Activated T-helper 17 cell treated with anti-CD3 and anti-CD28 coated beads, Interleukin-2, amount 50 U/mL, for 72 hours (primary cell): ENCODE data around the gene CACFD1. TPM values are rescaled to one million over a fixed set of nuclear protein-coding genes. Genes with fewer than 3 reads are reported as not detected.

Source experiments
- ATAC-seq: fragments of 150-1000 bp; cut with Tn5 transposase; replicated peaks from 2 replicates; pipeline ENCODE4 v1.10.0; 2021; ENCODE audit warnings: mild to moderate bottlenecking, moderate library complexity
- H3K27ac Mint-ChIP-seq: one replicate; pipeline ENCODE4 v1.8.0; 2022; ENCODE audit warnings: mixed read lengths
- H3K27me3 Mint-ChIP-seq: one replicate; pipeline ENCODE4 v1.8.0; 2022; ENCODE audit warnings: mixed read lengths
- H3K36me3 Mint-ChIP-seq: one replicate; pipeline ENCODE4 v1.8.0; 2022; ENCODE audit warnings: low read depth, mild to moderate bottlenecking, mixed read lengths
- H3K4me1 Mint-ChIP-seq: one replicate; pipeline ENCODE4 v1.8.0; 2022; ENCODE audit warnings: mixed read lengths
- H3K4me3 Mint-ChIP-seq: one replicate; pipeline ENCODE4 v1.8.0; 2022; ENCODE audit warnings: mild to moderate bottlenecking, mixed read lengths
- H3K9me3 Mint-ChIP-seq: one replicate; pipeline ENCODE4 v1.8.0; 2022; ENCODE audit warnings: mixed read lengths
- total RNA-seq, 2 donors: library from RNA; stranded (reverse); gene quantifications; one replicate each; pipeline ENCODE4 v1.2.3, GENCODE V29; 2022

Gene CACFD1
- total RNA-seq, 2 donors from 2014 or later: 0.41 to 3.0 TPM

DNA sequence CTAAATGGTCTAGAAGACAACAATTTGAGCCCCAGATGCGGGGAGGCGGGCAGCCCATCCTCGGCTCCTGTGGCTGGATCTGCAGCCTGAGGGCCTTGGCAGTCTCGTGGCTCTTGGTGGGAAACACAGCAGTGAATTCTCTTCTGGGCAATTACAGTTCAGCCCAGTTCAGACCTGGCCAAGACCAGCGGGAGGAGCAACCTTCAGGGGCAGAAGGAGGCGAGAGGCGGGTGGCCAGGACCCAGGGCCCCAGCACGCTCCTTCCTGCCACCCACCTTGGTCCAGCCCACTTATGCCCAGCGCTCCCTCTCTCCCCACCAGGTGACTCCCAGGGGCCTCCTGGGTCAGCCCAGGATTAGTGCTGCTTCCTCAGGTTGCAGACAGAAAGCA lies 57.2 kb downstream of the CACFD1 start:
- no peaks in the 10 kb centered on the region for H3K9me3 Mint-ChIP-seq
- no peak overlapping the region for H3K27ac Mint-ChIP-seq
- ATAC-seq: no peak
- no peaks in the 10 kb centered on the region for H3K27me3 Mint-ChIP-seq
- H3K4me1 Mint-ChIP-seq: no peaks in the 10 kb centered on the region
- no peaks in the 10 kb centered on the region for H3K36me3 Mint-ChIP-seq
- H3K4me3 Mint-ChIP-seq: no peak overlapping the region

DNA sequence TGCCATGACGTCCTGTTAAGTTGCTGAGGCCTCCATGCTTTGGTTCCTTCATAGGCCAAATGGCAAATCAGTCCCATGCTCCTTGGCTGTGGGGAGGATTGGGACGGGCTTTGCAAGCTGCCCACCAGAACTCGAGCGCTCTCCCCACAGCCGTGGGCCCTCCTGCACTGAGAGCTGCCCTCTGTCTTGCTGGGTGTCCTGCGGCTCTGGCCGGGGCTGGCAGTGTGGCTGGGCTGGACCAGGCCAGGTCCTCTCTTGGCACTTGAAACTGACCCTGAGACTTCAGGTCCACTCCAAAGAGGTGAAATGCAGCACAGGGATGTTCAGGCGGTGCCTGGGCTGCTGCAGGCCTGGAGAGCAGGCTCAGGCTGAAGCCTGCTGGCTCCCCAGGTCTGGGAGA lies 57.9 kb downstream of the CACFD1 start:
- Mint-ChIP-seq H3K27me3 (no peaks in the 10 kb centered on the region), H3K36me3 (no peaks in the 10 kb centered on the region), H3K4me1 (no peaks in the 10 kb centered on the region), H3K9me3 (no peaks in the 10 kb centered on the region), H3K27ac (no peak overlapping the region), H3K4me3 (no peak overlapping the region)
- ATAC-seq: no peak

DNA sequence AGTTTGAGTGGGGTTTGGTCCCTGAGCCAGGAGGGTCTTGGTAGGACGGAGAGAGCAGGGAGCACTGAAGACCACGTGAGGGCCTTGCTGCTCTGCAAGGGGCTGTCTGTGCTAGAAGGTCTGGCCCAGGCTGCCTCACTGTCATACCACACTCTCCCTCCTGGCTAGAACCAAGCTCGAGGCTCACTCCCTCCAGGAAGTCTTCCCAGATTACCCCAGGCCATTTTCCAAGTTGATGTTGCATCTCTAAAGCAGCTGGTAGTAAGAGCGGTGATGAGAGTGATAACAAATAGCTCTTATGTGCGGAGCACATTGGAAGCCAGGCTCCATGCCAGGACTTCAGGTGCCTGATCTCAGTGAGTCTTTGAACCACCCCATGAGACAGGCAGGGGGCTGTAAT lies 58.4 kb downstream of the CACFD1 start:
- H3K4me1 Mint-ChIP-seq: no peaks in the 10 kb centered on the region
- no peak overlapping the region for H3K4me3 Mint-ChIP-seq
- no peaks in the 10 kb centered on the region for H3K9me3 Mint-ChIP-seq
- ATAC-seq: no peak
- H3K36me3 Mint-ChIP-seq: no peaks in the 10 kb centered on the region
- H3K27ac Mint-ChIP-seq: no peak overlapping the region
- H3K27me3 Mint-ChIP-seq: no peaks in the 10 kb centered on the region

DNA sequence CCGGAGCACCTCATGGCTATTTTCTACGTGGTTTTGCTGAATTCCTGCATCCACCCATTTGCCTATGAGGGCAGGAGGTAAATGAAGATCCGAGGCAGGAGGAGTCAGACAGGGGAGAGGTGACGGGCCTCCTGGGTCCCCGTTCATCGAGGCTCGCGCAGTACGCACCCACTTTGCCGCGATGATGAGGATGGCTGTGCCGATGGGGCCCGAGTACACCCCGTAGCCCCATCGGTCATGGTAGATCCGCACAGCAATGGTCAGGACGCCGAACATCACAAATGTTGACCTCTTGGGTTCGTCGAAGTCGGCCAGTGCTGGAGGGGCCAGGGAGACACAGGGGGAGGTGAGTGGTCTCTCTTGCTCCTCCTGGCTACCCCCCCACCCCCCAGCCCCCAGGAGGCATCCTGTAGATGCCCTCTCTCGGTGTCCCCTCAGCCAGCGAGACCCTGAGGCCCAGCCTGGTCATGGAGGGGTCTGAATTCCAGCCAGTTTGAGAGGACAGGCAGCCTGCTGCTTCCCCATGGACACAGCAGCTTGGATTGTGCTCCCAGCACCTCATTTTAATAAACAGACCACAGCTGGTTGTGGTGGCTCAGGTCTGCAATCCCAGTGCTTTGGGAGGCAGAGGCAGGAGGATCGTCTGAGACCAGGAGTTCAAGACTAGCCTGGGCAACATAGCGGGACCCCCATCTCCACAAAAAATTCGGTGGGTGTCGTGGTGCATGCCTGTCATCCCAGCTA lies 59.1 kb downstream of the CACFD1 start:
- H3K4me3 Mint-ChIP-seq: no peak overlapping the region
- no peaks in the 10 kb centered on the region for H3K4me1 Mint-ChIP-seq
- H3K9me3 Mint-ChIP-seq: no peaks in the 10 kb centered on the region
- H3K36me3 Mint-ChIP-seq: no peaks in the 10 kb centered on the region
- H3K27ac Mint-ChIP-seq: no peak overlapping the region
- no peak for ATAC-seq
- H3K27me3 Mint-ChIP-seq: no peaks in the 10 kb centered on the region

DNA sequence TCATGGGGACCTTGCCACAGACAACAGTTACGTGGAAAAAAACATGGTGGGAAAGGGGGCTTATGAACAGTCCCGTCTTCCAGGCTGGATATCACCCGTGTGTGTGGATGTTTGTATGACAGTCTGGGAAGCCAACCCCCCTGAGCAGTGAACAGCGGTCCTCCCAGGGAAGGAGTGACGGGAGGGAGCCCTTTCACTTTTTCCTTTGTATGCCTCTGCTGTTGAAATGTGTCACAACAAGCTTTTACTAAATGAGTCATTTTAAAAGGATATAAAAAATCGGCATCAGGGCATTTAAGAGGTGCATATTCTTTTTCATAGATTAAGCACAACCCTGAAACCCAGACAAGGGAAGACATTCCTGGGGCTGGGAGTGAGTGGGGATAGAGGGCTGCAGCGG lies 59.9 kb downstream of the CACFD1 start:
- H3K27me3 Mint-ChIP-seq: no peaks in the 10 kb centered on the region
- H3K9me3 Mint-ChIP-seq: no peaks in the 10 kb centered on the region
- H3K4me1 Mint-ChIP-seq: no peaks in the 10 kb centered on the region
- H3K27ac Mint-ChIP-seq: no peak overlapping the region
- no peaks in the 10 kb centered on the region for H3K36me3 Mint-ChIP-seq
- ATAC-seq: no peak
- H3K4me3 Mint-ChIP-seq: no peak overlapping the region

DNA sequence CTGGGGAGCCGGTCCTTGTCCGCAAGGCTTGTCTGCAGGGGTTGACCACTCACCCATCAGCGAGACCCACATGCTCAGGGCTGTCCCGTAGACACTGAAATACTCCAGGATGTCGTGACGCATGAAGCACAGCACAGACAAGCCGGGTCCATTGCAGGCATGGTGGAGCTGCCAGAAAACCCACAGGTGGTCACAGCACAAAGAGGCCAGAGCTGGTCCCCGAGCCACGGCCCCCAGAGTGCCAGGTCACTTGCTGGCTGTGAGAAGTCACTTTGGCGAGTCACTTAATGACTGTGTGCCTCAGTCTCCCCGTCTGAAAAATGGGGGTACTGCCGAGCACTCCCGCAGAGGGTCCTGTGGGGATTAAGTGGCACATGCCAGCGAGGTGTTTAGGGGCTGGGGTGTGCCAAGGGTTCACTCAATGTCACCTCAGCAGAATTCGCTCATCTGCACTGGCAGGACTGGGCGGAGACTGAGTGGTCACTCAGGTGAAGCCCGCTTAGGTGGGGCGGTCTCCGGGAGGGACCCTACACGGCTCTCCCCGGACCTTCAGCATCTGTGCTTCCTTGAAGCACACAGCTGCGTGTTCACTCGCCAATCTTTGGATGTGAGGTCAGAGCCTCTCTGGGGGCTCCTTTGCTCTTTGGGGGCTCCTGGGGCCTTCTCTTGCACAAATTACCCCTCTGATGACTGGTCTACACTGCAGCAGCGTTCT lies 60.5 kb downstream of the CACFD1 start:
- no peak for ATAC-seq
- no peak overlapping the region for H3K27ac Mint-ChIP-seq
- H3K4me1 Mint-ChIP-seq: no peaks in the 10 kb centered on the region
- no peaks in the 10 kb centered on the region for H3K27me3 Mint-ChIP-seq
- H3K4me3 Mint-ChIP-seq: no peak overlapping the region
- H3K9me3 Mint-ChIP-seq: no peaks in the 10 kb centered on the region
- H3K36me3 Mint-ChIP-seq: no peaks in the 10 kb centered on the region

Other genes starting within 250 kb of the CACFD1 start
- gene ABO, start 184.8 kb upstream of the CACFD1 start, total RNA-seq: not detected
- gene SURF6, start 123.8 kb upstream of the CACFD1 start, total RNA-seq: 10 to 100 TPM; 17.4 to 26.3 TPM
- 10 to 100 TPM; 21.3 to 29.9 TPM for gene MED22, start 111.8 kb upstream of the CACFD1 start, total RNA-seq
- gene RPL7A, start 111.8 kb upstream of the CACFD1 start, total RNA-seq: 1,000 to 10,000 TPM; 3,005 to 3,350 TPM
- gene SURF1, start 103.5 kb upstream of the CACFD1 start, total RNA-seq: 10 to 100 TPM; 13.9 to 25.4 TPM
- gene SURF2, start 103.4 kb upstream of the CACFD1 start, total RNA-seq: 10 to 100 TPM in 1 of 2 donors, 1 to 10 TPM in 1; 7.0 to 17.3 TPM
- 100 to 1,000 TPM; 315 to 380 TPM for gene SURF4, start 83.9 kb upstream of the CACFD1 start, total RNA-seq
- under 1 TPM in 1 of 2 donors, not detected in 1; 0.77 TPM for gene STKLD1, start 83.6 kb upstream of the CACFD1 start, total RNA-seq
- gene REXO4, start 42.0 kb upstream of the CACFD1 start, total RNA-seq: 10 to 100 TPM; 26.1 to 36.5 TPM
- 1 to 10 TPM; 1.2 to 3.9 TPM for gene ADAMTS13, start 37.6 kb upstream of the CACFD1 start, total RNA-seq
- 1 to 10 TPM; 1.2 to 1.4 TPM for gene SLC2A6, start 19.1 kb downstream of the CACFD1 start, total RNA-seq
- not detected for gene MYMK, start 65.0 kb downstream of the CACFD1 start, total RNA-seq
- not detected for gene ADAMTSL2, start 74.7 kb downstream of the CACFD1 start, total RNA-seq
- not detected for gene FAM163B, start 149.4 kb downstream of the CACFD1 start, total RNA-seq
- not detected for gene DBH, start 176.4 kb downstream of the CACFD1 start, total RNA-seq